HEK293 (cell line): Measurements from ENCODE around the gene EEF1AKMT2.

Experiments
- RBAK ChIP-seq: fragments of 450-650 bp; formaldehyde crosslinking; IDR thresholded peaks from 2 replicates; pipeline ENCODE4 v1.5.1; 2016; ENCODE audit warnings: missing biosample characterization, missing genetic modification characterization
- REST ChIP-seq: fragments of 450-650 bp; formaldehyde crosslinking; IDR thresholded peaks from 2 replicates; pipeline ENCODE4 v1.5.1; 2016; ENCODE audit warnings: missing biosample characterization, missing genetic modification characterization
- SCRT2 ChIP-seq: fragments of 450-650 bp; formaldehyde crosslinking; IDR thresholded peaks from 2 replicates; pipeline ENCODE4 v1.5.1; 2016; ENCODE audit warnings: missing biosample characterization, missing genetic modification characterization
- YY1 ChIP-seq: fragments of 450-650 bp; formaldehyde crosslinking; IDR thresholded peaks from 2 replicates; pipeline ENCODE4 v1.5.1; 2018; ENCODE audit warnings: missing biosample characterization, missing genetic modification characterization
- ZBTB6 ChIP-seq: fragments of 450-650 bp; formaldehyde crosslinking; IDR thresholded peaks from 2 replicates; pipeline ENCODE4 v1.5.1; 2017; ENCODE audit warnings: missing biosample characterization, missing genetic modification characterization
- ZFP69B ChIP-seq: fragments of 450-650 bp; formaldehyde crosslinking; IDR thresholded peaks from 2 replicates; pipeline ENCODE4 v1.5.1; 2016; ENCODE audit warnings: missing biosample characterization, missing genetic modification characterization
- ZIC2 ChIP-seq: fragments of 450-650 bp; formaldehyde crosslinking; IDR thresholded peaks from 2 replicates; pipeline ENCODE4 v1.5.1; 2016; ENCODE audit warnings: missing biosample characterization, missing genetic modification characterization
- ZNF10 ChIP-seq: fragments of 450-650 bp; formaldehyde crosslinking; IDR thresholded peaks from 2 replicates; pipeline ENCODE4 v1.5.1; 2017; ENCODE audit warnings: missing biosample characterization, missing genetic modification characterization
- ZNF121 ChIP-seq: fragments of 450-650 bp; formaldehyde crosslinking; IDR thresholded peaks from 2 replicates; pipeline ENCODE4 v1.5.1; 2016; ENCODE audit warnings: missing biosample characterization, missing genetic modification characterization
- ZNF530 ChIP-seq: fragments of 450-650 bp; formaldehyde crosslinking; IDR thresholded peaks from 2 replicates; pipeline ENCODE4 v1.5.1; 2016; ENCODE audit warnings: low read depth, missing biosample characterization, missing genetic modification characterization
- ZNF76 ChIP-seq: fragments of 450-650 bp; formaldehyde crosslinking; IDR thresholded peaks from 2 replicates; pipeline ENCODE4; 2016; ENCODE audit warnings: low read depth, missing biosample characterization, missing genetic modification characterization, borderline replicate concordance
- TF ChIP-seq, protein P1 (sequence below): fragments of 450-650 bp; formaldehyde crosslinking; IDR thresholded peaks from 2 replicates; pipeline ENCODE4 v1.5.1; 2016; ENCODE audit warnings: missing biosample characterization, missing genetic modification characterization
- TF ChIP-seq, protein P2 (sequence below): fragments of 450-650 bp; formaldehyde crosslinking; IDR thresholded peaks from 2 replicates; pipeline ENCODE4 v1.5.1; 2016; ENCODE audit warnings: missing biosample characterization, missing genetic modification characterization

- TF ChIP-seq, protein P1, sequence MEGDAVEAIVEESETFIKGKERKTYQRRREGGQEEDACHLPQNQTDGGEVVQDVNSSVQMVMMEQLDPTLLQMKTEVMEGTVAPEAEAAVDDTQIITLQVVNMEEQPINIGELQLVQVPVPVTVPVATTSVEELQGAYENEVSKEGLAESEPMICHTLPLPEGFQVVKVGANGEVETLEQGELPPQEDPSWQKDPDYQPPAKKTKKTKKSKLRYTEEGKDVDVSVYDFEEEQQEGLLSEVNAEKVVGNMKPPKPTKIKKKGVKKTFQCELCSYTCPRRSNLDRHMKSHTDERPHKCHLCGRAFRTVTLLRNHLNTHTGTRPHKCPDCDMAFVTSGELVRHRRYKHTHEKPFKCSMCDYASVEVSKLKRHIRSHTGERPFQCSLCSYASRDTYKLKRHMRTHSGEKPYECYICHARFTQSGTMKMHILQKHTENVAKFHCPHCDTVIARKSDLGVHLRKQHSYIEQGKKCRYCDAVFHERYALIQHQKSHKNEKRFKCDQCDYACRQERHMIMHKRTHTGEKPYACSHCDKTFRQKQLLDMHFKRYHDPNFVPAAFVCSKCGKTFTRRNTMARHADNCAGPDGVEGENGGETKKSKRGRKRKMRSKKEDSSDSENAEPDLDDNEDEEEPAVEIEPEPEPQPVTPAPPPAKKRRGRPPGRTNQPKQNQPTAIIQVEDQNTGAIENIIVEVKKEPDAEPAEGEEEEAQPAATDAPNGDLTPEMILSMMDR = no peak
- TF ChIP-seq, protein P2, sequence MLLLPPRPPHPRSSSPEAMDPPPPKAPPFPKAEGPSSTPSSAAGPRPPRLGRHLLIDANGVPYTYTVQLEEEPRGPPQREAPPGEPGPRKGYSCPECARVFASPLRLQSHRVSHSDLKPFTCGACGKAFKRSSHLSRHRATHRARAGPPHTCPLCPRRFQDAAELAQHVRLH (tag by site-specific recombination) = no peak
- TF ChIP-seq RBAK (no peak), ZNF121 (no peak), ZNF76 (tag by site-specific recombination) (no peak), ZNF10 (tag by site-specific recombination) (no peak), ZIC2 (tag by site-specific recombination) (no peak), YY1 (no peak), SCRT2 (tag by site-specific recombination) (no peak), ZBTB6 (tag by site-specific recombination) (no peak), ZNF530 (tag by site-specific recombination) (no peak), ZFP69B (tag by site-specific recombination) (no peak), REST (tag by site-specific recombination) (no peak)
Measured at GRCh38 chr10:124716369-124716768, 75.3 kb downstream of the EEF1AKMT2 start.
